ENCODE measurements around the gene LRP1B.

The LRP1B gene

DNA sequence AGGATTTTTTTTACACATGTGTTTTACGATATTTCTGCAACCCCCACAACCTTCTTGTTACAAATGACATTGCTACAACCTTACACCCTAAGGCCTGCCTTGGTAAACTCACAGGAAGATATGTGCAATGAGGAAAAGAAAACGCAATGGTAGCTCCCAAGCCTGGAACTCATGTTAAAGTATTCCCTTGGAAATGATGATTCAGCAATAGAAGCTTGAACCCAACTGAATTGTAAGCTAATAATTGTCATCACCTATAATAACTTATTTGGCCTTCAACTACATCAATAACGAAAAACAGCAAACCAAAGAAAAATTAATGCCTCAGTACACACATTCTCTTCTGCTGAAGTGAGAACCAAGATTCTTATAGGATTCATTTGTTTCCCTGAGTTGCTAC, 491.0 kb downstream of the LRP1B start:
- DNase-seq = no peak

GRCh38 chr2:141633132-141633531, 497.7 kb downstream of the LRP1B start:
- no peak for DNase-seq

GRCh38 chr2:141630407-141630930, 500.3 kb downstream of the LRP1B start:
- DNase-seq = no peak

DNA sequence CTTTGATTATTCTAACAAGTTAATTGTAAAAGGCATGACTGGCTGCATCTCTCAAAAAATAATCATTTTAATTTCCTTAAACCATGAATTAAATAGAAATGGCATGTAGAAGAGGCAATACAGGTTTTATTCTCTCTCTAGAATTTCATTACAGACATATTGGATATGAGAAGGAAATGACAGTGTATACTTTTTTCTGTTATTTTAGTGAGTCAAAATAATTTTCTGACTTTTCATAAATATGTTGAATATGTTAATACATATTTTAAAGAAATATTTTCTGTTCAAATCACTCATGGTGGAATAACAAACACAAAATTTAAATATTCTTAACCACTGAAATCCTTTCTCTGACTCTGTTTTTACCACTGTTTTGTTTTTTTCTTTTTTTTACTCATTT, 510.4 kb downstream of the LRP1B start:
- no peak for DNase-seq

- no peak for DNase-seq
These were observed 512.4 kb downstream of the LRP1B start for GRCh38 chr2:141618457-141618856.

GRCh38 chr2:141611981-141612380, 518.8 kb downstream of the LRP1B start:
- DNase-seq = no peak

- peak; percentile 53 for DNase-seq
These were observed 519.6 kb downstream of the LRP1B start for GRCh38 chr2:141611176-141611571.

- DNase-seq = no peak
These were observed 520.1 kb downstream of the LRP1B start for GRCh38 chr2:141610564-141611175.

DNA sequence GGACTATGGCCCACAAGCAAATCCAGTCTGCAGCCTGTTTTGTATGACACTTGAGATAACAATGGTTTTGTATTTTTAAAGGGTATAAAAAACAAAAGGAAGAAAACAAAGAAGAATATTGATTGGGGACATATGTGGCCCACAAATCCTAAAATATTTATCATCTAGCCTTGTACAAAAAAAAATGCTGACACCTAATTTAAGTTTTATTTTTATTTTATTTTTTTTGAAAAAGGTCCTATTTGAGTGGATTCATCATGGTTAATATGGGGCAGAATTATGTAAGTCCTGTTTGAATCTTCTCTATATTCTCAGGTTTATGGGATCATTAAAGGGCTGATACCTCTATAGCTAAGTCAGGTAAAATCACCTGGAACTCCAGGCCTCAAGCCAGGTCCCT, 525.7 kb downstream of the LRP1B start:
- DNase-seq = no peak

- no peak for DNase-seq
These were observed 529.2 kb downstream of the LRP1B start for GRCh38 chr2:141601511-141602152.

GRCh38 chr2:141599721-141600120, 531.1 kb downstream of the LRP1B start:
- DNase-seq = no peak

GRCh38 chr2:141598982-141599381, 531.8 kb downstream of the LRP1B start:
- DNase-seq = no peak

- DNase-seq = no peak
These were observed 535.4 kb downstream of the LRP1B start for GRCh38 chr2:141595316-141595920.

- no peak for DNase-seq
These were observed 539.0 kb downstream of the LRP1B start for GRCh38 chr2:141591787-141592186.

- no peak for DNase-seq
These were observed 540.2 kb downstream of the LRP1B start for GRCh38 chr2:141590620-141591019.

DNA sequence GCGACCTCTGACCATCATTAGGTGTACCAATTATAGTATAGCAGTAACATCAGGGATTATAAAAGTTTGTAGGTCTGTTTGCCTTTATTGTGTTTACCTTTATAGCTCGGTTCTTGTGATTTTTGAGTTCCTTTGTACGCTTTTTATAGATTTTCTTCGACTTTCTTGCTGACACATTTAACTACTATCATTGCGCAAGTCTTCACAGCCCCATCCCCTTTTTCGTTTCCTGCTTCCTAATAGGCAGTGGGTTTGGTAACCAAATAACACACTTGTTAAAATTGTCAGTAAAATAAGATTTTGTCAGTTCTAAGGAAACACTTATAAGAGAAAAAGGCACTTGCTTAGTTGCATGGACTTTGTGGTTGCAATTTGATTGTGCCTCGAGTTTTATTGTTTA, 541.5 kb downstream of the LRP1B start:
- DNase-seq = no peak

GRCh38 chr2:141586985-141587384, 543.8 kb downstream of the LRP1B start:
- no peak for DNase-seq

GRCh38 chr2:141582213-141582612, 548.6 kb downstream of the LRP1B start:
- DNase-seq = no peak

GRCh38 chr2:141579071-141579470, 551.7 kb downstream of the LRP1B start:
- DNase-seq = peak; percentile 8

GRCh38 chr2:141570474-141571131, 560.2 kb downstream of the LRP1B start:
- no peak for DNase-seq

- no peak for DNase-seq
These were observed 560.9 kb downstream of the LRP1B start for GRCh38 chr2:141569941-141570340.

- no peak for DNase-seq
These were observed 565.2 kb downstream of the LRP1B start for GRCh38 chr2:141565597-141565996.

DNA sequence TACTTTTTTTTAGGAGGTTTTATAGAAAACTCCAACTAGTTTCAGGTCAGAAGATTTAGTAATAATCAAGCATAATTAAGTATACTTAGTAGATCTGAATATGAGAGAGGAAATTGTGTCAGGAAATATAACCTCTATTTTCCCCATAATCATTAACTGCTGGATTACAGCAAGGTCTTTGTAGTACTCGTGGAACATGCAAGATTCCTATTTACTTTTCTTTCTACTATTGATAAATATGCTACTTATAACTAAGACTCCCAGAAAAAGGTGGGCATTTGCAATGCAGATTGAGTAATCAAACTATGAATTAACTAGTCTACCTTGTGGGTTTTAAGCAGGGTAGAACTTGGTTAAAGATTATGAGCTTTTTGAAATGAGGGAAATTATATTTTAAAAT, 570.1 kb downstream of the LRP1B start:
- DNase-seq = no peak

Data from NCI-H1436 (cell line).